GM23338 (cell line): ENCODE data around the gene ITGA8. TPM values are rescaled to one million over a fixed set of nuclear protein-coding genes. Genes with fewer than 3 reads are reported as not detected.

Experiments used
- ATAC-seq: fragments of 200-7000 bp; cut with Tn5 transposase; 3 replicates; pipeline ENCODE4 v1.9.1; 2020
- DNase-seq: peaks from one replicate; pipeline ENCODE4 v3.0.0-alpha.2; 2015; ENCODE audit warnings: low spot score
- H2AFZ ChIP-seq: fragments of 200-600 bp; sonication (generic); 2 replicates; pipeline ENCODE4 v1.8.0; 2016; ENCODE audit warnings: antibody characterized with exemption, mild to moderate bottlenecking, moderate library complexity
- H3F3A ChIP-seq: fragments of 200-600 bp; sonication (generic); replicated peaks from 2 replicates; pipeline ENCODE4 v1.8.0; 2017; ENCODE audit warnings: antibody characterized with exemption, mixed run types, low read depth
- H3K27ac ChIP-seq: fragments of 200-600 bp; sonication (generic); 2 replicates; pipeline ENCODE4 v1.6.1; 2016; ENCODE audit warnings: low read depth
- H3K27me3 ChIP-seq: fragments of 200-600 bp; sonication (generic); 2 replicates; pipeline ENCODE4 v1.8.0; 2016; ENCODE audit warnings: mild to moderate bottlenecking, mixed run types, moderate library complexity; ENCODE audit not compliant: insufficient read depth
- H3K36me3 ChIP-seq: fragments of 200-600 bp; sonication (generic); 2 replicates; pipeline ENCODE4 v1.8.0; 2016; ENCODE audit warnings: mild to moderate bottlenecking; ENCODE audit not compliant: insufficient read depth
- H3K4me1 ChIP-seq: fragments of 200-600 bp; sonication (generic); 2 replicates; pipeline ENCODE4 v1.8.0; 2016; ENCODE audit warnings: mild to moderate bottlenecking, moderate library complexity; ENCODE audit not compliant: insufficient read depth
- H3K4me2 ChIP-seq: fragments of 200-600 bp; sonication (generic); 2 replicates; pipeline ENCODE4 v1.7.1; 2017; ENCODE audit warnings: mixed run types
- H3K4me3 ChIP-seq: fragments of 200-600 bp; sonication (generic); 2 replicates; pipeline ENCODE4 v1.6.1; 2016; ENCODE audit warnings: mixed run types
- H3K79me2 ChIP-seq: fragments of 200-600 bp; sonication (generic); replicated peaks from 2 replicates; pipeline ENCODE4 v1.8.0; 2017; ENCODE audit warnings: mild to moderate bottlenecking; ENCODE audit not compliant: insufficient read depth
- H3K9me2 ChIP-seq: fragments of 200-600 bp; sonication (generic); 2 replicates; pipeline ENCODE4 v1.8.0; 2017; ENCODE audit not compliant: insufficient read depth
- H4K20me1 ChIP-seq: fragments of 200-600 bp; sonication (generic); replicated peaks from 2 replicates; pipeline ENCODE4 v1.8.0; 2017; ENCODE audit warnings: mild to moderate bottlenecking; ENCODE audit not compliant: insufficient read depth
- H3K27ac Mint-ChIP-seq: 2 replicates; pipeline ENCODE4 v1.8.0; 2020; ENCODE audit warnings: inconsistent platforms, mild to moderate bottlenecking, moderate library complexity, mixed read lengths
- H3K27me3 Mint-ChIP-seq: 3 replicates; pipeline ENCODE4 v1.8.0; 2022; ENCODE audit warnings: low read depth, mild to moderate bottlenecking, moderate library complexity, mixed read lengths, inconsistent platforms; ENCODE audit not compliant: insufficient read depth, poor library complexity
- H3K36me3 Mint-ChIP-seq: 3 replicates; pipeline ENCODE4 v1.8.0; 2021; ENCODE audit warnings: low read depth, mild to moderate bottlenecking, inconsistent platforms, moderate library complexity, mixed read lengths
- H3K4me1 Mint-ChIP-seq: 3 replicates; pipeline ENCODE4 v1.8.0; 2020; ENCODE audit warnings: mild to moderate bottlenecking, inconsistent platforms, mixed read lengths
- H3K4me3 Mint-ChIP-seq: 3 replicates; pipeline ENCODE4 v1.8.0; 2021; ENCODE audit warnings: moderate library complexity, mild to moderate bottlenecking, inconsistent platforms, mixed read lengths
- H3K9me3 Mint-ChIP-seq: 3 replicates; pipeline ENCODE4 v1.8.0; 2020; ENCODE audit warnings: moderate library complexity, mild to moderate bottlenecking, inconsistent platforms, mixed read lengths
- CREB1 ChIP-seq: fragments of 250-450 bp; sonication (Bioruptor Pico); IDR thresholded peaks from 2 replicates; pipeline ENCODE4 v1.5.0; 2020; ENCODE audit warnings: low read depth, mild to moderate bottlenecking, moderate library complexity
- CTCF ChIP-seq, 2 experiments: fragments of 200-600 bp in 1 of 2; sonication (generic) in 1 of 2; conservative IDR thresholded peaks; 2 replicates each; pipeline versions ENCODE4 v1.5.1 to v1.6.1; 2016 to 2017; ENCODE audit warnings: antibody characterized with exemption in 2 of 2, low read depth in 2 of 2, mild to moderate bottlenecking in 2 of 2, moderate library complexity in 1 of 2
- ETS1 ChIP-seq: IDR thresholded peaks from 2 replicates; pipeline ENCODE4 v1.6.1; 2016; ENCODE audit warnings: antibody characterized with exemption
- EZH2phosphoT487 ChIP-seq: fragments of 200-600 bp; sonication (generic); IDR thresholded peaks from one replicate; pipeline ENCODE4 v1.8.1; 2018; ENCODE audit warnings: antibody characterized with exemption; ENCODE audit not compliant: unreplicated experiment
- JUNB ChIP-seq: IDR thresholded peaks from one replicate; pipeline ENCODE4 v1.6.1; 2016; ENCODE audit warnings: antibody characterized with exemption; ENCODE audit not compliant: unreplicated experiment
- NANOG ChIP-seq: IDR thresholded peaks from 2 replicates; pipeline ENCODE4 v1.6.1; 2016; ENCODE audit warnings: antibody characterized with exemption, borderline replicate concordance
- POLR2AphosphoS5 ChIP-seq: IDR thresholded peaks from 2 replicates; pipeline ENCODE4 v1.6.1; 2016; ENCODE audit warnings: antibody characterized with exemption, low read depth
- STAT1 ChIP-seq: IDR thresholded peaks from one replicate; pipeline ENCODE4 v1.6.1; 2016; ENCODE audit warnings: antibody characterized with exemption; ENCODE audit not compliant: unreplicated experiment
- ZNF114 ChIP-seq: fragments of 250-450 bp; sonication (Bioruptor Pico); IDR thresholded peaks from 2 replicates; pipeline ENCODE4 v1.5.0; 2020; ENCODE audit warnings: mild to moderate bottlenecking, moderate library complexity
- ZNF331 ChIP-seq: fragments of 250-450 bp; sonication (Bioruptor Pico); IDR thresholded peaks from 2 replicates; pipeline ENCODE4 v1.5.0; 2020; ENCODE audit warnings: low read depth, mild to moderate bottlenecking, moderate library complexity
- ZNF462 ChIP-seq: fragments of 250-450 bp; sonication (Bioruptor Pico); IDR thresholded peaks from 2 replicates; pipeline ENCODE4 v1.5.0; 2020; ENCODE audit warnings: mild to moderate bottlenecking, moderate library complexity
- polyA plus RNA-seq: library from polyadenylated mRNA; unstranded; fragments of >200 nt; fragmentation: Nextera tagmentation; extraction: Ambion mirVana; gene quantifications from 2 replicates; pipeline ENCODE4 v1.2.1, GENCODE V29; 2016
- total RNA-seq: library from RNA; depleted of rRNA; stranded (reverse); fragments of >200 nt; shearing (Covaris generic); gene quantifications from 2 replicates; pipeline ENCODE4 v1.2.3, GENCODE V29; 2014

Gene ITGA8
- total and polyA plus RNA-seq, 2 experiments from 2014 or later: not detected

- H3K27ac Mint-ChIP-seq: no peak overlapping the region
- no peaks in the 10 kb centered on the region for H3K4me1 ChIP-seq
- no peak overlapping the region for H3K27ac ChIP-seq
- TF ChIP-seq NANOG: no peak
- TF ChIP-seq STAT1: no peak
- TF ChIP-seq CTCF (conservative IDR thresholded peaks at IDR 0.05; ENCODE audit: low read depth in 2 of 2): peak; percentile 49 to 69
- TF ChIP-seq EZH2phosphoT487: no peak
- no peaks in the 10 kb centered on the region for H3K9me3 Mint-ChIP-seq
- H3K4me3 ChIP-seq: no peak overlapping the region
- peaks cover 8% of the 10 kb centered on the region for H3K27me3 ChIP-seq
- no peaks in the 10 kb centered on the region for H3K9me2 ChIP-seq
- no peaks in the 10 kb centered on the region for H3F3A ChIP-seq
- DNase-seq (peak; percentile 56), ATAC-seq (peak; percentile 81)
- no peaks in the 10 kb centered on the region for H3K36me3 ChIP-seq
- peaks cover 6% of the 10 kb centered on the region; the same call in 2 of the 3 replicates for H3K4me1 Mint-ChIP-seq
- H4K20me1 ChIP-seq: no peaks in the 10 kb centered on the region
- no peak overlapping the region for H3K4me2 ChIP-seq
- no peaks in the 10 kb centered on the region for H3K79me2 ChIP-seq
- peaks cover 7% of the 10 kb centered on the region for H3K27me3 Mint-ChIP-seq
- H2AFZ ChIP-seq: no peak overlapping the region
- no peaks in the 10 kb centered on the region for H3K36me3 Mint-ChIP-seq
- H3K4me3 Mint-ChIP-seq: no peak overlapping the region
These were observed 5.9 kb upstream of the ITGA8 start for GRCh38 chr10:15725603-15726002.

GRCh38 chr10:15724683-15725082, 5.0 kb upstream of the ITGA8 start:
- DNase-seq (no peak), ATAC-seq (no peak)
- H3K4me1 Mint-ChIP-seq: peaks cover 6% of the 10 kb centered on the region; the same call in 2 of the 3 replicates
- no peaks in the 10 kb centered on the region for H3K4me1 ChIP-seq
- H3K27ac Mint-ChIP-seq: no peak overlapping the region
- no peaks in the 10 kb centered on the region for H3K9me2 ChIP-seq
- no peak overlapping the region for H3K4me2 ChIP-seq
- H2AFZ ChIP-seq: 0 out of 2 replicates have a peak overlapping the region, but pooled peaks have one; percentile 47
- no peak overlapping the region for H3K27ac ChIP-seq
- H3K4me3 ChIP-seq: no peak overlapping the region
- peaks cover 16% of the 10 kb centered on the region for H3K27me3 ChIP-seq
- H3K27me3 Mint-ChIP-seq: peaks cover 14% of the 10 kb centered on the region
- no peaks in the 10 kb centered on the region for H3K36me3 ChIP-seq
- no peaks in the 10 kb centered on the region for H3K9me3 Mint-ChIP-seq
- no peak overlapping the region for H3K4me3 Mint-ChIP-seq
- no peaks in the 10 kb centered on the region for H3K79me2 ChIP-seq
- H4K20me1 ChIP-seq: no peaks in the 10 kb centered on the region
- H3K36me3 Mint-ChIP-seq: no peaks in the 10 kb centered on the region
- no peaks in the 10 kb centered on the region for H3F3A ChIP-seq
- TF ChIP-seq POLR2AphosphoS5 (no peak), CREB1 (CRISPR knock-in tag) (no peak), ZNF331 (no peak), ETS1 (no peak), ZNF114 (CRISPR knock-in tag) (no peak), CTCF (conservative IDR thresholded peaks at IDR 0.05; ENCODE audit: low read depth in 2 of 2) (no peak), EZH2phosphoT487 (no peak), NANOG (no peak), JUNB (no peak), ZNF462 (CRISPR knock-in tag) (no peak)
